Neural cell (in vitro differentiated cells): Measurements from ENCODE around the gene NTF3.

Experiments
- CTCF ChIP-seq: fragments of 450-650 bp; IDR thresholded peaks from 2 replicates; pipeline ENCODE4 v1.5.1; 2014; ENCODE audit warnings: antibody characterized with exemption, mild to moderate bottlenecking, moderate library complexity; ENCODE audit not compliant: poor library complexity, severe bottlenecking
- EP300 ChIP-seq: fragments of 450-650 bp; conservative IDR thresholded peaks from 2 replicates; pipeline ENCODE4 v1.6.1; 2014; ENCODE audit warnings: antibody characterized with exemption, mild to moderate bottlenecking, moderate library complexity; ENCODE audit not compliant: poor library complexity, severe bottlenecking
- EZH2 ChIP-seq: fragments of 200-600, 300-800 bp; shearing (Covaris generic), sonication (generic); IDR thresholded peaks from 2 replicates; pipeline ENCODE4 v1.6.1; 2014; ENCODE audit warnings: antibody characterized with exemption, low read length, borderline replicate concordance, mild to moderate bottlenecking; ENCODE audit not compliant: insufficient read depth, poor library complexity, severe bottlenecking
- POLR2AphosphoS5 ChIP-seq: IDR thresholded peaks from 2 replicates; pipeline ENCODE4 v1.6.1; 2012
- RAD21 ChIP-seq: fragments of 450-650 bp; conservative IDR thresholded peaks from 2 replicates; pipeline ENCODE4 v1.6.1; 2014; ENCODE audit warnings: antibody characterized with exemption, mild to moderate bottlenecking, moderate library complexity
- REST ChIP-seq: IDR thresholded peaks from 2 replicates; pipeline ENCODE4 v1.6.1; 2012; ENCODE audit warnings: borderline replicate concordance
- SMC3 ChIP-seq: fragments of 450-650 bp; conservative IDR thresholded peaks from 2 replicates; pipeline ENCODE4 v1.6.1; 2014; ENCODE audit warnings: antibody characterized with exemption, mild to moderate bottlenecking, moderate library complexity; ENCODE audit not compliant: poor library complexity
- TAF1 ChIP-seq: IDR thresholded peaks from 2 replicates; pipeline ENCODE4 v1.6.1; 2012; ENCODE audit warnings: low read depth

GRCh38 chr12:5433081-5433844 is 1.4 kb downstream of the NTF3 start:
- TF ChIP-seq EP300 (no peak), RAD21 (no peak), POLR2AphosphoS5 (no peak), CTCF (no peak), EZH2 (peak; percentile 84), SMC3 (no peak), REST (no peak), TAF1 (no peak)
